SK-N-SH treated with all-trans-retinoic acid at 6 μM for 48 hours (cell line): ENCODE measurements around the gene WASL.

ENCODE experiments used
- BACH2 ChIP-seq: fragments of 250-450 bp; sonication (Bioruptor Pico); IDR thresholded peaks from 2 replicates; pipeline ENCODE4 v1.9.0; 2021; ENCODE audit warnings: mild to moderate bottlenecking, borderline replicate concordance
- CREB5 ChIP-seq: fragments of 250-450 bp; sonication (Bioruptor Pico); IDR thresholded peaks from 2 replicates; pipeline ENCODE4 v1.5.1; 2020; ENCODE audit warnings: low read depth, mild to moderate bottlenecking, moderate library complexity
- CSDC2 ChIP-seq: fragments of 250-450 bp; sonication (Bioruptor Pico); IDR thresholded peaks from 2 replicates; pipeline ENCODE4 v1.5.0; 2020; ENCODE audit warnings: mild to moderate bottlenecking, moderate library complexity
- CSRNP3 ChIP-seq: fragments of 250-450 bp; sonication (Bioruptor Pico); IDR thresholded peaks from 2 replicates; pipeline ENCODE4 v1.5.1; 2021; ENCODE audit warnings: mild to moderate bottlenecking, moderate library complexity
- ESRRG ChIP-seq: fragments of 250-450 bp; sonication (Bioruptor Pico); IDR thresholded peaks from 2 replicates; pipeline ENCODE4 v1.6.1; 2021; ENCODE audit warnings: mild to moderate bottlenecking
- PATZ1 ChIP-seq: fragments of 250-450 bp; sonication (Bioruptor Pico); IDR thresholded peaks from 2 replicates; pipeline ENCODE4 v1.8.0; 2020; ENCODE audit warnings: mild to moderate bottlenecking, moderate library complexity, borderline replicate concordance
- POU6F1 ChIP-seq: fragments of 250-450 bp; sonication (Bioruptor Pico); IDR thresholded peaks from 2 replicates; pipeline ENCODE4 v1.8.0; 2021; ENCODE audit warnings: low read depth, mild to moderate bottlenecking, moderate library complexity, borderline replicate concordance
- TOX ChIP-seq: fragments of 250-450 bp; sonication (Bioruptor Pico); IDR thresholded peaks from 2 replicates; pipeline ENCODE4 v1.8.0; 2021; ENCODE audit warnings: mild to moderate bottlenecking, moderate library complexity, borderline replicate concordance
- TSHZ2 ChIP-seq: fragments of 250-450 bp; sonication (Bioruptor Pico); IDR thresholded peaks from 2 replicates; pipeline ENCODE4 v1.5.0; 2020; ENCODE audit warnings: mild to moderate bottlenecking, moderate library complexity
- ZFP3 ChIP-seq: fragments of 250-450 bp; sonication (Bioruptor Pico); IDR thresholded peaks from 2 replicates; pipeline ENCODE4 v1.5.0; 2020; ENCODE audit warnings: mild to moderate bottlenecking, moderate library complexity
- ZFP30 ChIP-seq: fragments of 450-650 bp; formaldehyde crosslinking; IDR thresholded peaks from 2 replicates; pipeline ENCODE4 v1.5.0; 2022; ENCODE audit warnings: mild to moderate bottlenecking, moderate library complexity
- ZNF565 ChIP-seq: fragments of 450-650 bp; formaldehyde crosslinking; conservative IDR thresholded peaks from 2 replicates; pipeline ENCODE4 v1.5.0; 2020; ENCODE audit warnings: low read depth, mild to moderate bottlenecking, moderate library complexity
- ZNF70 ChIP-seq: fragments of 450-650 bp; formaldehyde crosslinking; IDR thresholded peaks from 2 replicates; pipeline ENCODE4 v1.5.0; 2020; ENCODE audit warnings: mild to moderate bottlenecking, moderate library complexity

GRCh38 chr7:123715198-123715597 lies 33.6 kb downstream of the WASL start:
- TF ChIP-seq CREB5 (CRISPR knock-in tag), result no peak
- TF ChIP-seq BACH2 (CRISPR knock-in tag), result no peak
- no peak for TF ChIP-seq CSRNP3
- no peak for TF ChIP-seq ZFP30
- TF ChIP-seq CSDC2 (CRISPR knock-in tag), result no peak
- TF ChIP-seq ZNF70 (CRISPR knock-in tag), result no peak
- no peak for TF ChIP-seq ESRRG
- TF ChIP-seq ZFP3 (CRISPR knock-in tag), result no peak
- no peak for TF ChIP-seq TOX (CRISPR knock-in tag)
- no peak for TF ChIP-seq POU6F1 (CRISPR knock-in tag)
- TF ChIP-seq PATZ1 (CRISPR knock-in tag), result no peak
- TF ChIP-seq TSHZ2, result no peak
- no peak for TF ChIP-seq ZNF565
